Stimulated activated CD4-positive, alpha-beta T cell treated with anti-CD3 and anti-CD28 coated beads, Interleukin-15, amount 100 ng/mL, for 1 hour (primary cell): ENCODE measurements around the gene LIMS2.

Experiments used
- DNase-seq, 2 donors: peaks; one replicate each; pipeline ENCODE4 v3.0.0-alpha.2; 2020; ENCODE audit warnings: low read depth in 1 of 2, low spot score in 1 of 2

Gene LIMS2

DNA sequence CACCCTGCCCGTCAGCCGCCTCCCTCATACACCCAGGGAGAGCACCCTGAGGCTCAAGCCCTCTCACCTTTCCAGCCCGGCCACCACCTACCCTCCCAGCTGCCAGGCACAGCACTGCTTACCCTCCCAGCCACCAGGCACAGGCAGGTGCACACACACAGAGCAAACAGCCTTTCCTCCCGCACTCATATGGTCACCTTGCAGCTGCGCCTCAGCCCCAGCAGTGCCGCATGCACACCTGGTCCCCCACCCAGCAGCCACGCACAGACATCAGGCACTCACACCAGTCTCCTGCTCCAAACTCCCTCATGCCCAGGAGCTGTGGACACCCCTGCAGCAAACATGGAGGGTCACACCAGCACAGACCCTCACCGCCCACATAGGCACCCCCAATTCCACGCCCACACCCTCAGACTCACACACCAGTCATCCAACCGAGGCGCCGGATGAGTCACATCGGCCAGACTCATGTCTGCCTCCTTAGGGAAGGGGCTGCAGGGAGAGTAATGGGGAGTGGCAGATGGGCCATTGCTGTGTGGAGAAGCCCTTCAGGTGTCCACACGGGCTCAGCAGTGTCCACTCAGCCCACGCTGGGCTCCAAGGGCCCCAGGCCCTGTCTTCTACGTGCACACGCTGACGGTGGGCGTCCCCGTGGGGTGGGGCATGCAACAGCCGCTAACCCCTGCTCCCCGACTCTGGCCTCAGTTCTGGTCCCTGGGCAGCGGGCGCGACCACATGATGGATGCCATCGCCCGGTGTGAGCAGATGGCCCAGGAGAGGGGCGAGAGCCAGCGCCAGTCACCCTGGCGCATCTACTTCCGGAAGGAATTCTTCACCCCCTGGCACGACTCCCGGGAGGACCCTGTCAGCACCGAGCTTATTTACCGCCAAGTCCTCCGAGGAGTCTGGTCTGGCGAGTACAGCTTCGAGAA, 51.7 kb downstream of the LIMS2 start:
- DNase-seq, result no peak

DNA sequence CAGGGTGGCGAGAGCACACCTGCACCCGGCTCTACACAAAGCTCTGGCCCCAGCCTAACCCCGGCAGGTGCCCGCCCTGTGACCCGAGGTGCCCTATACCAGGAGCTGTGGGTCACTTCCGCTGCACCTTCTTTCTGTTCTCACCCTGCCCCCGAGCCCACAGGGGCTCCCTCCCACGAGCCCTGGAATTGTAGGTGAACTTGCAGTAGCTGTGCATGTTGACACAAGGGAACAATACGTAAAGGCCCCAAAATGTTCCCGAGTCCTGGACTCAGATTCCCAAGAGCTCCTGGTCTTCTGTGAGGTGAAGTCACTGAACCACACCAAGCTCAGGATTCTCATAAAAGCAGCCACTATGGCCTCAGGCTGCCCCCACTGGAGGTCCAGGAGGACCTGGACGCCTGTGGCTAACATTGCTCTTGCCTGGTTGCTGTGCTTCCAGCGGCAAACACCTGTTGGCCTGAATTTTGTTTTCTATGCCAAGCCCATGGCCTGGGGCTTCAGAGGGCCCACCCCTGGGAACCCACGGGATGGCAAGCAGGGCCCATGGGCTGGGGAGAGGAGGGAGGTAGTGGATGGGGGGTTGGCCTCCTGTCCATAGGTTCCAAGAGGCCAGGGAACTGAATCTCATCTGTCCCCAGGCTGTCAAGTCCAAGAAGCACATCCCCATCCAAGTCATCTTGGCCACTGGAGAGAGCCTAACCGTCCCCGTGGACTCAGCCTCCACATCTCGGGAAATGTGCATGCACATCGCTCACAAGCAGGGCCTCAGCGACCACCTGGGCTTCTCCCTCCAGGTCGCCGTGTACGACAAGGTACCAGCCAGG, 52.6 kb downstream of the LIMS2 start:
- DNase-seq, result no peak

- no peak for DNase-seq
Measured at GRCh38 chr2:127621981-127622431, 53.3 kb downstream of the LIMS2 start.

- no peak for DNase-seq
Measured at GRCh38 chr2:127620866-127621265, 54.5 kb downstream of the LIMS2 start.

GRCh38 chr2:127619877-127620705, 55.2 kb downstream of the LIMS2 start:
- DNase-seq, result no peak

GRCh38 chr2:127619203-127619590, 56.1 kb downstream of the LIMS2 start:
- no peak for DNase-seq

GRCh38 chr2:127618551-127619202, 56.7 kb downstream of the LIMS2 start:
- DNase-seq, result no peak

GRCh38 chr2:127615511-127616166, 59.7 kb downstream of the LIMS2 start:
- no peak for DNase-seq

- DNase-seq, result no peak
Measured at GRCh38 chr2:127614731-127615130, 60.6 kb downstream of the LIMS2 start.

- DNase-seq, result no peak
Measured at GRCh38 chr2:127614246-127614645, 61.1 kb downstream of the LIMS2 start.

DNA sequence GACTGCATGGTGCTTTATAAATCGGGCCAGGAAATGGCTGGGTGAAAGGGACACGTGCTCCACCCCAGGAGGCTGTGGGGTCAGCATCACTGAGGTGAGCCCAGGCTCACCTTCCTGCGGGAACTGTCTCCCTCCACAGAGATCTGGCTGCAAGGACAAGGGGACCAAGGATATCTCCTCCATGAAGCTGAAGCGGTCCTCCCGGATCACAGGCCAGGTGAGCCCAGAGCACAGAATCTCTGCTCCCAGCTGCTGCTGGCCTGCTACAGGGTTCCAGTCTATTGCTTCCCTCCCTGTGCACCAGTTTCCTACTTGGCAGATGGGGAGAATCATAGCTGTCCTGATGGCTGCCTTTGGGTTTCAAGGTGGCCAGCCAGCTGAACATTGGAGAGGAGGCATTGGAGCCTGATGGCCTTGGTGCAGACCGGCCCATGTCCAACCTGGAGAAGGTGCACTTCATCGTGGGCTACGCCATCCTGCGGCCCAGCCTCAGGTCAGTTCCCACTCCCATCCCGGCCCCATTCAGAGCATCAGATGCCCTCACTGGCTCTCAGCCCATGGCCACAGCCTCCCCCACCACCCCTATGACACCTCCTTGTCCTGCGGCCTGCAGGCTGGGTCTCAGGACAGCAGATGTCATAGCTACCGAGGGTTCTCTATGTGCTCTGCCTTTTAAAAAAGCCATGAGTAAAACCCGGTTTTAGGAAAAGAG, 63.1 kb downstream of the LIMS2 start:
- DNase-seq, result no peak

DNA sequence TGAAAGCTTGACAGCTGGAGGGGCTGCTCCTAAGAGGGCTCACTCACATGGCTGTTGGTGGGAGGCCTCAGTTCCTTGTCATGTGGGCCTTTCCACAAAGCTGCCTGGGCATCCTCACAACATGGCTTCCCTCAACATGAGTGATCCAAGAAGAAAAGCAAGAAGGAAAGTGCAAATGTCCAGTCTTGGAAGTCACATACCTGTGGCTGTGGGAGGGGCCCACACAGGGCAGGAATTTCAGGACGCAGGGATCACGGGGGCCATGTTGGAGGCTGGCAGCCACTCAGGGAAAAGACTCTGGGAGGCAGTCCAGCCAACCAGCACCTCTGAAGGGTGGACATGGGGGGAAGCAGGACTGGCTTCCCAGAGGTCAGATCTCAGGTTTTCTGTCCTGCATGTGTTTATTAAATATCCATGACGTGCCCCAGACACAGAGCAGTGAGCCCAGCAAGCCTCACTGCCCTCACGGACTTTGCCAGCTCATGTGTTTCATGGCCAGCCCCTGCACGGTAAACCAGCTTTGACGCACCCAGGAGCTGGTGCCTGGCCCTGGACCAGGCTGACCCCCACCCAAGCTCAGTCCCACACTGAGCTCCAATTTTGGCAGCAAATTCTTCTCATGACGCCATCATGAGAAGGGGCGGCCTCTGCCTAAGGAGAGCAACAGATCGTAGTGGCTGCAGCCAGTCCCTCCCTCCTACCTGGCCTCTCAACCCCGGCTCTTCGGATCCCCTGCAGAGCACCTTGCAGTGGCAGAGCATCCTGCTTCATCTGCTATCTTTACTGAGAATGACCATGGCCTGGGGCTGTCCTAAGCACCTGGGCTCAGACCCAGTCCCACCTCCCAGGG, 64.0 kb downstream of the LIMS2 start:
- no peak for DNase-seq

- DNase-seq, result no peak
Measured at GRCh38 chr2:127610561-127610960, 64.8 kb downstream of the LIMS2 start.

DNA sequence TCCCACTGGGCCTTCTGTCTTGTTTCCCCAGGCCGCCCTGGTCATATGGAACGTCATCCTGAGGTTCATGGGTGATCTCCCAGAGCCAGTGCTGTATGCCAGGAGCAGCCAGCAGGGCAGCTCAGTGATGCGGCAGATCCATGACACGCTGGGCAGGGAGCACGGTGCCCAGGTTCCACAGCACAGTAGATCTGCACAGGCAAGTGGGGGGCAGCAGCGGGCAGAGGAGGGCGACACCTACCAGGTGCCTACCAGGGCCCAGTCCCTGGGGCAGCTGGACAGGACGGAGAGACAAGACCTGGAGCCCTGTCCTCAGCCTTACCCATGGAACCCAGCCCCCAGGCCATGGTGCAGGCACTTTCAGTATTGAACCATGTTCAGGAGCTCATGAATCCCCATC, 65.5 kb downstream of the LIMS2 start:
- DNase-seq, result no peak

- no peak for DNase-seq
Measured at GRCh38 chr2:127609031-127609751, 66.1 kb downstream of the LIMS2 start.

DNA sequence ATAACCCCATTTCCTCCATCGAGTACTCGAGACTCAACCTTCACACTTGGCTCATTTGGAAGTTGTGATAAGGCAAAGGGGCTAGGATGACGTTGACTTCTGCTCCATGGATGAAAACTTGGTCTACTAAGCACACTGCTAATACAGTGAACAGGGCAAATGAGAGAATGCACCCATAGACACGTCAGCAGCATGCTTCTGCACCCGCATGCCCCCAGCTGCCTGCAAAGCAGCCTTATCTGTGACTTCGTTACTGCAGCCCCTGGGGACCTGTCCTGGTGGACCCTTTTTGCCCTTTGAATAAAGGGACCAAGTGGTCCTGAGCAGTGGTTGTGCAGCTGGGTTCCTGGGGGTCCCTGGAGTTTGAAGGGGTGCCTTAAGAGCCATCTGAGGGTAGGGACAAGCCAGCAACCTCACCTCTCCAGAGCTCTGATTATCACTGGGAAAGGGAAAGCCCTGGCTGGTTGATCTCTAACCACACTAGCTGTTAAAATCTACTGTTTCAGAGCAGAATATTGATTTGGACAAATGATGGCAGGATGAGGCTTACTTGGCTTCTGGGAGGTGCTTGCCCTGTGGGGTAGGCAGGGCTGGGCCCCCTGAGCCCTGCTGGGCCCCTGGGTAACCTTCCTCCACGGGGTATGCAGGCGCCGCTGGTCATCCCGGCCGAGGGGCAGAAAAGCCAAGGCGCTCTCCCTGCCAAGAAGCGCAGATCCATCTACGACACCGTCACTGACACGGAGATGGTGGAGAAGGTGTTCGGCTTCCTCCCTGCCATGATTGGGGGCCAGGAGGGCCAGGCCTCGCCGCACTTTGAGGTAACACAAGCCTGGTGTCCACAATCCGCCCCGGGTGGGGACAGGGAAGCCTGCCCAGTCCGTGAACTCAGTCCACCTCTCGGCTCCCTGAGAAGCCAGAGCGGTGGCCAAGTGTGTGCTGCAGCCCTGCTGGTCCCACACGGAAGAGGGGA, 67.0 kb downstream of the LIMS2 start:
- DNase-seq, result no peak

- DNase-seq, result no peak
Measured at GRCh38 chr2:127607399-127607908, 67.9 kb downstream of the LIMS2 start.
